Endothelial cell of umbilical vein (primary cell): ENCODE measurements around the gene GP9.

Source experiments
- CTCF ChIP-seq, 2 donors: IDR thresholded peaks; 1 replicate in 1 of 2; 2 replicates in 1 of 2; pipeline ENCODE4 v1.5.1; 2011; ENCODE audit warnings: low read length in 2 of 2, mild to moderate bottlenecking in 2 of 2, moderate library complexity in 2 of 2, control low read depth in 1 of 2, inconsistent platforms in 1 of 2, low read depth in 1 of 2; ENCODE audit not compliant: insufficient read depth in 1 of 2; ENCODE audit errors: extremely low read depth in 1 of 2
- EZH2 ChIP-seq: IDR thresholded peaks from 2 replicates; pipeline ENCODE4 v1.6.1; 2012; ENCODE audit warnings: borderline replicate concordance, low read depth, mild to moderate bottlenecking, moderate library complexity, low read length, inconsistent platforms; ENCODE audit not compliant: severe bottlenecking
- FOS ChIP-seq: IDR thresholded peaks from 2 replicates; pipeline ENCODE4 v1.6.1; 2011; ENCODE audit warnings: mild to moderate bottlenecking, low read length, moderate library complexity, borderline replicate concordance; ENCODE audit not compliant: insufficient read depth
- GATA2 ChIP-seq: IDR thresholded peaks from 2 replicates; pipeline ENCODE4 v1.7.0; 2011; ENCODE audit warnings: low read depth, mild to moderate bottlenecking, moderate library complexity, mixed read lengths, low read length; ENCODE audit not compliant: insufficient read length, insufficient read depth
- JUN ChIP-seq: IDR thresholded peaks from 2 replicates; pipeline ENCODE4 v1.6.1; 2011; ENCODE audit warnings: borderline replicate concordance, low read depth; ENCODE audit not compliant: insufficient read length, insufficient read depth
- MYC ChIP-seq: IDR thresholded peaks from one replicate; pipeline ENCODE4 v1.6.1; 2011; ENCODE audit warnings: mild to moderate bottlenecking, low read depth, low read length
- POLR2A ChIP-seq: IDR thresholded peaks from 2 replicates; pipeline ENCODE4 v1.6.1; 2012; ENCODE audit warnings: low read depth, mild to moderate bottlenecking, control low read depth, low read length
- POLR2AphosphoS5 ChIP-seq: IDR thresholded peaks from 2 replicates; pipeline ENCODE4 v1.6.1; 2012; ENCODE audit warnings: low read depth, mild to moderate bottlenecking, control low read depth, low read length, moderate library complexity; ENCODE audit not compliant: insufficient read depth
- TF ChIP-seq, protein P1 (sequence below): IDR thresholded peaks from 2 replicates; pipeline ENCODE4 v1.6.1; 2011; ENCODE audit not compliant: insufficient read depth, insufficient read length

DNA sequence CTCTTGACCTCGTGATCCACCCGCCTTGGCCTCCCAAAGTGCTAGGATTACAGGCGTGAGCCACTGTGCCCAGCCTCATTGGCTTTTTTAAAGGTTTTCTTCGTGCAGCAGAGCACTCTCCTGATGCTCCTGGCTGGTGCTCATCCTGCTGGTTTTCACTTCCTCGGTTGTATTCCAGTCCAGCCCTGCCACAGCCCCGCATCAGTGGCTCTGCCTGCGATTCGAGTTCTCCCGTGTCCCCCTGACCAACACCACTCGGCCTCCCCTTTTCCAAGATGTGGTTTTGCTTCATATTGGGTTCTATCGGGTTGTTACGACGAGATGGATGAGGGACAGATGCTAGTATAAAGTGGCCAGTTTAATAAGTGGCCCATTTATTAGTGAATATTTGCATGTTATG lies 31.7 kb upstream of the GP9 start:
- TF ChIP-seq CTCF (IDR thresholded peaks at IDR 0.05; ENCODE audit: extremely low read depth in 1 of 2, insufficient read depth in 1 of 2, low read depth in 1 of 2, low read length in 2 of 2) (no peak), POLR2A (no peak), FOS (no peak), EZH2 (no peak), MYC (no peak), JUN (no peak), POLR2AphosphoS5 (no peak), GATA2 (no peak)
- TF ChIP-seq, protein P1, sequence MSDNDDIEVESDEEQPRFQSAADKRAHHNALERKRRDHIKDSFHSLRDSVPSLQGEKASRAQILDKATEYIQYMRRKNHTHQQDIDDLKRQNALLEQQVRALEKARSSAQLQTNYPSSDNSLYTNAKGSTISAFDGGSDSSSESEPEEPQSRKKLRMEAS, result no peak
